GM23338 (cell line): ENCODE results near the gene RAP1GAP2. TPM values are rescaled to one million over a fixed set of nuclear protein-coding genes. Genes with fewer than 3 reads are reported as not detected.

Source experiments
- ATAC-seq: fragments of 200-7000 bp; cut with Tn5 transposase; 3 replicates; pipeline ENCODE4 v1.9.1; 2020
- DNase-seq: peaks from one replicate; pipeline ENCODE4 v3.0.0-alpha.2; 2015; ENCODE audit warnings: low spot score
- H2AFZ ChIP-seq: fragments of 200-600 bp; sonication (generic); 2 replicates; pipeline ENCODE4 v1.8.0; 2016; ENCODE audit warnings: antibody characterized with exemption, mild to moderate bottlenecking, moderate library complexity
- H3F3A ChIP-seq: fragments of 200-600 bp; sonication (generic); replicated peaks from 2 replicates; pipeline ENCODE4 v1.8.0; 2017; ENCODE audit warnings: antibody characterized with exemption, mixed run types, low read depth
- H3K27ac ChIP-seq: fragments of 200-600 bp; sonication (generic); 2 replicates; pipeline ENCODE4 v1.6.1; 2016; ENCODE audit warnings: low read depth
- H3K27me3 ChIP-seq: fragments of 200-600 bp; sonication (generic); 2 replicates; pipeline ENCODE4 v1.8.0; 2016; ENCODE audit warnings: mild to moderate bottlenecking, mixed run types, moderate library complexity; ENCODE audit not compliant: insufficient read depth
- H3K36me3 ChIP-seq: fragments of 200-600 bp; sonication (generic); 2 replicates; pipeline ENCODE4 v1.8.0; 2016; ENCODE audit warnings: mild to moderate bottlenecking; ENCODE audit not compliant: insufficient read depth
- H3K4me1 ChIP-seq: fragments of 200-600 bp; sonication (generic); 2 replicates; pipeline ENCODE4 v1.8.0; 2016; ENCODE audit warnings: mild to moderate bottlenecking, moderate library complexity; ENCODE audit not compliant: insufficient read depth
- H3K4me2 ChIP-seq: fragments of 200-600 bp; sonication (generic); 2 replicates; pipeline ENCODE4 v1.7.1; 2017; ENCODE audit warnings: mixed run types
- H3K4me3 ChIP-seq: fragments of 200-600 bp; sonication (generic); 2 replicates; pipeline ENCODE4 v1.6.1; 2016; ENCODE audit warnings: mixed run types
- H3K79me2 ChIP-seq: fragments of 200-600 bp; sonication (generic); replicated peaks from 2 replicates; pipeline ENCODE4 v1.8.0; 2017; ENCODE audit warnings: mild to moderate bottlenecking; ENCODE audit not compliant: insufficient read depth
- H3K9me2 ChIP-seq: fragments of 200-600 bp; sonication (generic); 2 replicates; pipeline ENCODE4 v1.8.0; 2017; ENCODE audit not compliant: insufficient read depth
- H4K20me1 ChIP-seq: fragments of 200-600 bp; sonication (generic); replicated peaks from 2 replicates; pipeline ENCODE4 v1.8.0; 2017; ENCODE audit warnings: mild to moderate bottlenecking; ENCODE audit not compliant: insufficient read depth
- H3K27ac Mint-ChIP-seq: 2 replicates; pipeline ENCODE4 v1.8.0; 2020; ENCODE audit warnings: inconsistent platforms, mild to moderate bottlenecking, moderate library complexity, mixed read lengths
- H3K27me3 Mint-ChIP-seq: 3 replicates; pipeline ENCODE4 v1.8.0; 2022; ENCODE audit warnings: low read depth, mild to moderate bottlenecking, moderate library complexity, mixed read lengths, inconsistent platforms; ENCODE audit not compliant: insufficient read depth, poor library complexity
- H3K36me3 Mint-ChIP-seq: 3 replicates; pipeline ENCODE4 v1.8.0; 2021; ENCODE audit warnings: low read depth, mild to moderate bottlenecking, inconsistent platforms, moderate library complexity, mixed read lengths
- H3K4me1 Mint-ChIP-seq: 3 replicates; pipeline ENCODE4 v1.8.0; 2020; ENCODE audit warnings: mild to moderate bottlenecking, inconsistent platforms, mixed read lengths
- H3K4me3 Mint-ChIP-seq: 3 replicates; pipeline ENCODE4 v1.8.0; 2021; ENCODE audit warnings: moderate library complexity, mild to moderate bottlenecking, inconsistent platforms, mixed read lengths
- H3K9me3 Mint-ChIP-seq: 3 replicates; pipeline ENCODE4 v1.8.0; 2020; ENCODE audit warnings: moderate library complexity, mild to moderate bottlenecking, inconsistent platforms, mixed read lengths
- CTCF ChIP-seq, 2 experiments: fragments of 200-600 bp in 1 of 2; sonication (generic) in 1 of 2; conservative IDR thresholded peaks; 2 replicates each; pipeline versions ENCODE4 v1.5.1 to v1.6.1; 2016 to 2017; ENCODE audit warnings: antibody characterized with exemption in 2 of 2, low read depth in 2 of 2, mild to moderate bottlenecking in 2 of 2, moderate library complexity in 1 of 2
- EZH2 ChIP-seq: fragments of 200-600 bp; sonication (generic); IDR thresholded peaks from one replicate; pipeline ENCODE4 v1.8.0; 2017; ENCODE audit warnings: antibody characterized with exemption, mild to moderate bottlenecking, low read depth; ENCODE audit not compliant: unreplicated experiment
- JUNB ChIP-seq: IDR thresholded peaks from one replicate; pipeline ENCODE4 v1.6.1; 2016; ENCODE audit warnings: antibody characterized with exemption; ENCODE audit not compliant: unreplicated experiment
- NANOG ChIP-seq: IDR thresholded peaks from 2 replicates; pipeline ENCODE4 v1.6.1; 2016; ENCODE audit warnings: antibody characterized with exemption, borderline replicate concordance
- REST ChIP-seq: IDR thresholded peaks from one replicate; pipeline ENCODE4 v1.6.1; 2018; ENCODE audit warnings: antibody characterized with exemption; ENCODE audit not compliant: unreplicated experiment
- STAT1 ChIP-seq: IDR thresholded peaks from one replicate; pipeline ENCODE4 v1.6.1; 2016; ENCODE audit warnings: antibody characterized with exemption; ENCODE audit not compliant: unreplicated experiment
- ZNF331 ChIP-seq: fragments of 250-450 bp; sonication (Bioruptor Pico); IDR thresholded peaks from 2 replicates; pipeline ENCODE4 v1.5.0; 2020; ENCODE audit warnings: low read depth, mild to moderate bottlenecking, moderate library complexity
- polyA plus RNA-seq: library from polyadenylated mRNA; unstranded; fragments of >200 nt; fragmentation: Nextera tagmentation; extraction: Ambion mirVana; gene quantifications from 2 replicates; pipeline ENCODE4 v1.2.1, GENCODE V29; 2016
- total RNA-seq: library from RNA; depleted of rRNA; stranded (reverse); fragments of >200 nt; shearing (Covaris generic); gene quantifications from 2 replicates; pipeline ENCODE4 v1.2.3, GENCODE V29; 2014
- TF ChIP-seq, protein P1 (sequence below): fragments of 250-450 bp; sonication (Bioruptor Pico); IDR thresholded peaks from 2 replicates; pipeline ENCODE4 v1.5.0; 2020; ENCODE audit warnings: mild to moderate bottlenecking, moderate library complexity
- TF ChIP-seq, protein P2 (sequence below): IDR thresholded peaks from 2 replicates; pipeline ENCODE4 v1.6.1; 2016; ENCODE audit warnings: antibody characterized with exemption

Gene RAP1GAP2
- total and polyA plus RNA-seq, 2 experiments from 2014 or later = 17.8 to 46.1 TPM

DNA sequence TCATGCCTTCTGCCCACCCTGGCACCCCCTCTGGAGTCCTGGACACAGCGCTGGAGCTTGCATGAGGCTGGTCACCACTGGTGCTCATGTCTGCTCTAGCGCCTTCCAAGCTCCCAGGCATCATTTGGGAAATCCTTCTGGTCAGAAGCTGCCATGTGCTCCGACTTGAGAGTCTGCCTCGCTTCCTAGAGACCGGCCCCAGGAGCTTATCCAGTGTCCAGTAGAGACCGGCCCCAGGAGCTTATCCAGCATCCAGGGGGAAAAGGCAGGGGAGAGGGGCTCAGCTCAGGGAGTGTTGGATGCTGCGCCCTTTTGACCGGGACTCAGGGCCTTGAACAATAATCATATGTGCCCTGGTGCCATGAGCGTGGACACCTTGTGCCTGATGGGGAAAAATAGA, 106.3 kb downstream of the RAP1GAP2 start (continued):
- TF ChIP-seq, protein P1, sequence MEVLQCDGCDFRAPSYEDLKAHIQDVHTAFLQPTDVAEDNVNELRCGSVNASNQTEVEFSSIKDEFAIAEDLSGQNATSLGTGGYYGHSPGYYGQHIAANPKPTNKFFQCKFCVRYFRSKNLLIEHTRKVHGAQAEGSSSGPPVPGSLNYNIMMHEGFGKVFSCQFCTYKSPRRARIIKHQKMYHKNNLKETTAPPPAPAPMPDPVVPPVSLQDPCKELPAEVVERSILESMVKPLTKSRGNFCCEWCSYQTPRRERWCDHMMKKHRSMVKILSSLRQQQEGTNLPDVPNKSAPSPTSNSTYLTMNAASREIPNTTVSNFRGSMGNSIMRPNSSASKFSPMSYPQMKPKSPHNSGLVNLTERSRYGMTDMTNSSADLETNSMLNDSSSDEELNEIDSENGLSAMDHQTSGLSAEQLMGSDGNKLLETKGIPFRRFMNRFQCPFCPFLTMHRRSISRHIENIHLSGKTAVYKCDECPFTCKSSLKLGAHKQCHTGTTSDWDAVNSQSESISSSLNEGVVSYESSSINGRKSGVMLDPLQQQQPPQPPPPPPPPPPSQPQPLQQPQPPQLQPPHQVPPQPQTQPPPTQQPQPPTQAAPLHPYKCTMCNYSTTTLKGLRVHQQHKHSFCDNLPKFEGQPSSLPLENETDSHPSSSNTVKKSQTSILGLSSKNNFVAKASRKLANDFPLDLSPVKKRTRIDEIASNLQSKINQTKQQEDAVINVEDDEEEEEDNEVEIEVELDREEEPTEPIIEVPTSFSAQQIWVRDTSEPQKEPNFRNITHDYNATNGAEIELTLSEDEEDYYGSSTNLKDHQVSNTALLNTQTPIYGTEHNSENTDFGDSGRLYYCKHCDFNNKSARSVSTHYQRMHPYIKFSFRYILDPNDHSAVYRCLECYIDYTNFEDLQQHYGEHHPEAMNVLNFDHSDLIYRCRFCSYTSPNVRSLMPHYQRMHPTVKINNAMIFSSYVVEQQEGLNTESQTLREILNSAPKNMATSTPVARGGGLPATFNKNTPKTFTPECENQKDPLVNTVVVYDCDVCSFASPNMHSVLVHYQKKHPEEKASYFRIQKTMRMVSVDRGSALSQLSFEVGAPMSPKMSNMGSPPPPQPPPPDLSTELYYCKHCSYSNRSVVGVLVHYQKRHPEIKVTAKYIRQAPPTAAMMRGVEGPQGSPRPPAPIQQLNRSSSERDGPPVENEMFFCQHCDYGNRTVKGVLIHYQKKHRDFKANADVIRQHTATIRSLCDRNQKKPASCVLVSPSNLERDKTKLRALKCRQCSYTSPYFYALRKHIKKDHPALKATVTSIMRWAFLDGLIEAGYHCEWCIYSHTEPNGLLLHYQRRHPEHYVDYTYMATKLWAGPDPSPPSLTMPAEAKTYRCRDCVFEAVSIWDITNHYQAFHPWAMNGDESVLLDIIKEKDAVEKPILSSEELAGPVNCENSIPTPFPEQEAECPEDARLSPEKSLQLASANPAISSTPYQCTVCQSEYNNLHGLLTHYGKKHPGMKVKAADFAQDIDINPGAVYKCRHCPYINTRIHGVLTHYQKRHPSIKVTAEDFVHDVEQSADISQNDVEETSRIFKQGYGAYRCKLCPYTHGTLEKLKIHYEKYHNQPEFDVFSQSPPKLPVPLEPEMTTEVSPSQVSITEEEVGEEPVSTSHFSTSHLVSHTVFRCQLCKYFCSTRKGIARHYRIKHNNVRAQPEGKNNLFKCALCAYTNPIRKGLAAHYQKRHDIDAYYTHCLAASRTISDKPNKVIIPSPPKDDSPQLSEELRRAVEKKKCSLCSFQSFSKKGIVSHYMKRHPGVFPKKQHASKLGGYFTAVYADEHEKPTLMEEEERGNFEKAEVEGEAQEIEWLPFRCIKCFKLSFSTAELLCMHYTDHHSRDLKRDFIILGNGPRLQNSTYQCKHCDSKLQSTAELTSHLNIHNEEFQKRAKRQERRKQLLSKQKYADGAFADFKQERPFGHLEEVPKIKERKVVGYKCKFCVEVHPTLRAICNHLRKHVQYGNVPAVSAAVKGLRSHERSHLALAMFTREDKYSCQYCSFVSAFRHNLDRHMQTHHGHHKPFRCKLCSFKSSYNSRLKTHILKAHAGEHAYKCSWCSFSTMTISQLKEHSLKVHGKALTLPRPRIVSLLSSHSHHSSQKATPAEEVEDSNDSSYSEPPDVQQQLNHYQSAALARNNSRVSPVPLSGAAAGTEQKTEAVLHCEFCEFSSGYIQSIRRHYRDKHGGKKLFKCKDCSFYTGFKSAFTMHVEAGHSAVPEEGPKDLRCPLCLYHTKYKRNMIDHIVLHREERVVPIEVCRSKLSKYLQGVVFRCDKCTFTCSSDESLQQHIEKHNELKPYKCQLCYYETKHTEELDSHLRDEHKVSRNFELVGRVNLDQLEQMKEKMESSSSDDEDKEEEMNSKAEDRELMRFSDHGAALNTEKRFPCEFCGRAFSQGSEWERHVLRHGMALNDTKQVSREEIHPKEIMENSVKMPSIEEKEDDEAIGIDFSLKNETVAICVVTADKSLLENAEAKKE (CRISPR knock-in tag) = no peak

DNA sequence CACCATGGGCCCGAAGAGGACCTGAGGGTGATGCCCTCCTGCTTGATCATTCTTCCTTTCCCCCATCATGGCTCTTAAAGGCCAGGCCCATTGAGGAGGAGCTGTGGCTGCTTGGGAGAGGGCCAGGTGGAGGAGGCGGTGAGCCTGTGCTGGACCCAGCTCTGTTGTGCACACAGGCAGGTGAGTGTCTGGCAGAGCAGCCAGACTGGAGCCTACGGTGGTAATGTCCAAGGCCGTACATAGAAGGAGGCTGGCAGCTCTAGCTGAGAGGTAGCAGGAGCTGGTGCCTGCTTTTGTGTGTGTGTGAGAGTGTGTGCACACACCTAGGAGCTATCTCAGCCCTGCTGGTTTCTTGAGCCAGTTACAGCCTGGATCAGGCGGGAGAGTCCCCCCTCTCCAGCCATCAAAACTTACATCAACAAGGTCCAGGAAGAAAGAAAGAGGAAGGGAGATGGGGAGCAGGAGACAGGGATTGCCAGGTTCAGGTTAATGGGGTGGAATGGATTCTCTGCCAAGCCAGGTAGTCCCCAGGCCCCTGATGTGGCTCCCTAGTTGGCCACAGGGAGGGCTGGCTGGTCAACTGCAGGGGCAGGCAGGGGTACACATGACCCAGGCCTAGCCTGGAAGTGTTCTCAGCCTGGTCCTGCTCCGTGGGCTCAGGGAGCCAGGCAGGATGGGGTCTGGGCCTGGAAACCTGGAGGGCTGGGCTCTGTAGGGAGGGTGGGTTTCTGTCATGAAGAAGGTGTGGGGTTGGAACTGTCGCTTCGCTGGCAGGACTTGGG, 107.1 kb downstream of the RAP1GAP2 start:
- Histone ChIP-seq H3K36me3 (no peaks in the 10 kb centered on the region), H3K4me3 (no peak overlapping the region), H3K79me2 (peaks cover 87% of the 10 kb centered on the region), H3K27ac (0 out of 2 replicates have a peak overlapping the region, but pooled peaks have one; percentile 19), H3K4me2 (no peak overlapping the region), H3K9me2 (no peaks in the 10 kb centered on the region), H3K27me3 (no peaks in the 10 kb centered on the region), H4K20me1 (peaks cover 52% of the 10 kb centered on the region), H2AFZ (no peak overlapping the region), H3F3A (no peaks in the 10 kb centered on the region; the same call in 1 of the 2 replicates), H3K4me1 (peaks cover 17% of the 10 kb centered on the region; the same call in 1 of the 2 replicates)
- peaks cover 34% of the 10 kb centered on the region for H3K4me1 Mint-ChIP-seq
- H3K27ac Mint-ChIP-seq = peak overlapping the region; percentile 78; the same call in 1 of the 2 replicates
- peaks cover 4% of the 10 kb centered on the region; the same call in 2 of the 3 replicates for H3K9me3 Mint-ChIP-seq
- ATAC-seq (peak; percentile 60), DNase-seq (no peak)
- no peak overlapping the region for H3K4me3 Mint-ChIP-seq
- peaks cover 19% of the 10 kb centered on the region for H3K27me3 Mint-ChIP-seq
- TF ChIP-seq ZNF331 (no peak), REST (no peak), NANOG (no peak), CTCF (conservative IDR thresholded peaks at IDR 0.05; ENCODE audit: low read depth in 2 of 2) (no peak), JUNB (no peak), EZH2 (no peak), STAT1 (no peak)
- TF ChIP-seq, protein P2, sequence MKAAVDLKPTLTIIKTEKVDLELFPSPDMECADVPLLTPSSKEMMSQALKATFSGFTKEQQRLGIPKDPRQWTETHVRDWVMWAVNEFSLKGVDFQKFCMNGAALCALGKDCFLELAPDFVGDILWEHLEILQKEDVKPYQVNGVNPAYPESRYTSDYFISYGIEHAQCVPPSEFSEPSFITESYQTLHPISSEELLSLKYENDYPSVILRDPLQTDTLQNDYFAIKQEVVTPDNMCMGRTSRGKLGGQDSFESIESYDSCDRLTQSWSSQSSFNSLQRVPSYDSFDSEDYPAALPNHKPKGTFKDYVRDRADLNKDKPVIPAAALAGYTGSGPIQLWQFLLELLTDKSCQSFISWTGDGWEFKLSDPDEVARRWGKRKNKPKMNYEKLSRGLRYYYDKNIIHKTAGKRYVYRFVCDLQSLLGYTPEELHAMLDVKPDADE = no peak
- peaks cover 36% of the 10 kb centered on the region for H3K36me3 Mint-ChIP-seq
